HG03159 (cell line): Measurements from ENCODE around the gene CDK9.
"Not testable (repeated sequence)": the region's sequence is repeated elsewhere in the genome, so short reads cannot be mapped to it uniquely, and the experiment has no call there.

Source experiments
- ATAC-seq: cut with Tn5 transposase; IDR thresholded peaks from one replicate; pipeline ENCODE4 v1.9.1; 2021; ENCODE audit warnings: mild to moderate bottlenecking, moderate library complexity; ENCODE audit not compliant: unreplicated experiment

Gene CDK9

DNA sequence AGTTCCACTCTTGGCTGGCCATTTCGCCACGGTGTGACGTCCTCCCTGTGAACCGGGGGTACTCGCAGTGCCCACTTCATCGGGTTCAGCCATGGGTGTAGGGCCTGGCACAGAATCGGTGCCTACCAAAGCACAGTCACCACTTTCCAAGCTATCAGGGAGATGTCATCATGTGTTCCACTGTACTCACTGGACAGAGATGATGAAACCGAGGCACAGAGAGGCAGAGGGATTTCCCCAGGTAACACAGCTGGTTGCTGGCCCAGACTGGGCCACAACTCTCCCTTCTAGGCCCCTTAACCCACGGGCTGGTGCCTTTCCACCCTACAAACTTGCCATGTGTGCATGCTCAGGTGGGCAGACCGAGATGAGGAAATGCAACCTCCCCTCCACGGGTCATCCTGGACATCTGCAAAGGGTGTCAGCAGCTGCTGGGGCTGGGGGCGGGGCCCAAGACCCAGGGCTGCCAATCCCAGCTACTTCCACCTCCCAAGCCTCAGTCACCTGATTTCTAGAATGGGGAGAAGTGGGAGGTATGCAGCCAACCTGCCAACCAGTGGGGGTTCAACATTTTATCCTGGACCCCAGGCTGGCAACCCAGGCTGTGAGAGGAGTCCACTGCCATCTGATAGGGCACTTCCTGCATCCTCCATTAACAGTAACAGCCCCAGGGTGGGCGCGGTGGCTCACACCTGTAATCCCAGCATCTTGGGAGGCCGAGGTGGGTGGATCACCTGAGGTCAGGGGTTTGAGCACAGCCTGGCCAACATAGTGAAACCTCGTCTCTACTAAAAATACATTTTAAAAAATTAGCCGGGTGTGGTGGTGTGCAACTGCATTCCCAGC lies 6.5 kb upstream of the CDK9 start:
- ATAC-seq: peak; percentile 41

DNA sequence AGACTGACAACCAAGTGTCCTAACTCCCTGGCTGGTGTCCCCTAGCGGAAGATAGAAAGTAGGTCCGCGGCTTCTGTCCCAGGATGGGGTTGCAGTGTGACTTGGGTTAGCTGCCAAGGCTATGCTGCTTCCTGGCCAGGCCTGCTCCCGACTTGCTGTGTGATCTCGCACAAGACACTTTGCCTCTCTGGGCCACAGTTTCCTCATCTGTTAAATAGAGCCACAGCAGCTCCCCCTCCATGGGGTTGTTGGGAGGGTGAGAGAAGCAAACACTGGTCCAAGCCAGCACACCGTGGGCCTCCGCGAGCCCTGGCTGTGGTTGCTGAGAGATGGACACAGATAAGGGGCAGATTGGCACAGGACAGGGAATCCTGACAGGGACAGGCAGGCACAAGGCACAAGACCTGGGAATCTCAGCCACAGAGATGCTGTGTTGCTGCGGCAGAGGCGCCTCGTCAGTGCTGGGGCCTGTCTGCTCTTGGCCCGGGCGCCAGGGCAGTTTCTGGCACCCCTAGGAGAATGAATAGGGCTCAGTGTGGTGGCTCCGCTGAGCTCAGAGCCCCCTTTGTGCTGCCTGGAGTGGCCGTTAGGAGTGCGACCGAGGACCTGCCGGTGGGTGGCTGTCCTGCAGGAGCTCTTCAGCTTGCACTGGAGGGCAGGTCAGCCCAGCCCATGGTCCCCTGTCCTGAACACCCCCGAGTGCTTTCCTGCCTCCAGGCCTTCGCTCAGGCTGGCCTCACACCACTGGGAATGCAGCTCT lies 5.5 kb upstream of the CDK9 start:
- ATAC-seq: no peak

DNA sequence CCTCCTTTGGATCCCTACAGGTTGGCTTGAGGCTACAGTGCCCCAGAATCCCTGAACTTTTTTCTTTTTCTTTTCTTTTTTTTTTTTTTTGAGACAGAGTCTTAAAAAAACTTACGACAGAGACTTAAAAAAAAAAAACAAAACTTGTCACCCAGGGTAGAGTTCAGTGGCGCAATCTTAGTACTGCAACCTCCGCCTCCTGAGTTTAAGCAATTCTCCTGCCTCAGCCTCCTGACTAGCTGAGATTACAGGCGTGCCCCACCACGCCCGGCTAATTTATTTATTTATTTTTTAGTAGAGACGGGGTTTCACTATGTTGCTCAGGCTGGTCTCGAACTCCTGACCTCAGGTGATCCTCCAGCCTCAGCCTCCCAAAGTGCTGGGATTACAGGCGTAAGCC lies 4.9 kb upstream of the CDK9 start:
- not testable (repeated sequence) for ATAC-seq

DNA sequence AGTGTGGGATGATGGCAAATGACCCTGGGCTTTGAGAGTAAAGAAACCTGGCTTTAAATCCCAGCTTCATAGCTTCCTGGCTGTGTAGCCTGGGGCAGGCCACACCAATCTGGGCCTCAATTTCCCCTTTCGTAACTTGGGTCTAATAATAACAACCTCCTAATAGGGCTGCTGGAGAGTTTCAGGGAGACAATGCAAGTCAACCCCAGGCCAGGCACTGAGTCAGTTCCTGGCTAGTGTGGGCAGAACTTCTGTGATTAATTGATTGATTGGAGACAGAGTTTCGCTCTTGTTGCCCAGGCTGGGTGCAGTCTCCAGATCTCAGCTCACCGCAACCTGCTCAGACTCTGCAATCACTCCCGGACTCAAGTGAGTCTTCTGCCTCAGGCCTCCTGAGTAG lies 4.0 kb upstream of the CDK9 start:
- no peak for ATAC-seq

DNA sequence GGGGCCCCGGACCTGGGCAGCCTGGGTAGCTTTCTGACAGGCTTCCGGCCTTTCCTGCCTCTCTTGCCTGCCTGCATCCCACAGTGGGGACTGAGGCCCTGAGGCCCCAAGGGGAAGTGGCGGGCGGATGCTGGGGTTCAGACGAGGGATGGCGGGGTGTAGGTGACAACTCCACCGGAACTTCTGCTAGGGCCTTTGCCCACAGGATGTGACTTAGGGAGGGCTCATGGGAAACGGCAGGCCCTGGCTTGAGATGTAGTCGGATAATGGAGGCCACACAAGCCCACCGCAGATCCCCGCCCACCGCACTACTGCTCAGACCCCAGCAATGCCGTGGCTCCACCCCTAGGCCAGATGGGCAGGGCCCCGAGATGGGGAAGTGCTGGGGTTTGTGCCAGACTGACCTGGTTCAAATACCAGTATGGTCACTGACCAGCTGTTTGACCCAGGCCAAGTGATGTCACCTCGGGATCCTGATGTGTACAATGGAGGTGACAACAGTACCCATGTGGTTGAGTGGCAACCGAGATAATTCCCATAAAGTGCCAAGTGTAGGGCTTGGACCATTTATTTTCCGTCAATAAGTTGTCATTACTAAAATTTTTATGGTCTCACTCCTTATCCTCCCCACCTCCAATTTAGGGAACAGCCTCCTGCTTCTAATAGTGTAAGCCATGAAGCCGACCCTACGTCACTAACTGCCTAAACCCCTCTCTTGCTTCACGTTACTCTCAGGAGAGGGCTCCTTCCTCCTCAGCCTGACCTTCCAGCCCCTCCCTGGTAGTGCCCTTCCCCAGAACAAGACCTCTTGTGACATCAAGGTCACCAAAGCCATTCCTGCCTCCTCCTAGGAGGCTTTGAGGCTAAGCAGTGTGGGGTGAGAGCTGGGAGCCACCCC lies 2.5 kb upstream of the CDK9 start:
- no peak for ATAC-seq

DNA sequence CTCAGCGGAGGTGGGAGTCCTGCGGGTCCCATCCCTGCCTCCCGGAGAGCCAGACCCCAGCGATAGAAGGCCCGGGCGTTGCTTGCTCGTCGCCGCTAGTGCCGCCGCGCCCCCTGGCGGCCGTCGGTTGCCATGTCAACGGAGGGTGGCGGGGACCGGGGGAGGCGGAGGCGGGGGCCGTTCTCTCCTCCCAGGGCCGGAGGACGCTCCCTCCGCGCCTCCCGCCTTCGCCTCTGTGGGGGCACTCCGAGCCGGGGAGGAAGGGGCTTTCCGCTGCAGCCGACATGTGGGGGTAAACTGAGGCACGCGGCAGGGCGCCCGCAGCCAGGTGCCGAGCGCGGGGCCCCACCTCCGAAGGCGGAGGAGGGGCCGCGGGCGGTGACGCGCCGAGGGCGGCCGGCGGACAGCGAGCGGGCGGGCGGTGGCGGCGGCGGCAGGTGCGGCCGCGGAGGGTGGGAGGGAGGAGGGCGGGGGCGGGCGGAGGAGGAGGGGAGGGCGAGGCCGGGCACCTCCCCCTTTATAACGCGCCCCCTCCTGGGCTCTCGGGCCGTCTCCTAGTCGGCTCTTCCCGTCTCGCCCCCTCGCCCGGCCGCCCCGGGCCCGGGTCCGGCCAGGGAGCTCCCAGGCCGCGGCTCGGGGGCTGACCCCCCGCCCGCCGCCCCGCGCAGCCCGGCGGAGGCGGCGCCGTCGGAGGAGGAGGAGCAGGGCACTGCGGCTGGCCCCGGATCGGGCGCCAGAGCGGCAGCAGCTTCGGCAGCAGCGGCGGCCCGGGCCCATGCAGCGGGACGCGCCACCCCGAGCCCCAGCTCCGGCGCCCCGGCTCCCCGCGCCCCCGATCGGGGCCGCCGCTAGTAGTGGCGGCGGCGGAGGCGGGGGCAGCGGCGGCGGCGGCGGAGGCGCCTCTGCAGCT lies 556 bp upstream of the CDK9 start:
- ATAC-seq: peak; percentile 34

DNA sequence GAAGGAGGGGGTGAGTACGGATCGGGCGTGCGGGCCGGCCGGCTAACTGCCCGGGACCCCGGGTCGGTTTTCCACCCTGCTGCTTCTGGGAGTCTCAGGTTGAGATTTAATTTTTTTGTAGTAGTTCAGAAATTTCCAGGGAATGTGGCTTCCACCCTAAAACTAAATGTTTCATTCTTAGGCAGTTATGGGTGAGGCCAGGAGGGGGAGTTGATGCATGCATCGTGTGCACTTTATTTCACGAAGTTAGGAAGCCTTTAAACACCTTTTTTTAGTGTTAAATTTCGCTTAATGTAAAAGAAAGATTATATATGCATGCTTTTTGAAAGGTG lies 905 bp downstream of the CDK9 start:
- no peak for ATAC-seq

DNA sequence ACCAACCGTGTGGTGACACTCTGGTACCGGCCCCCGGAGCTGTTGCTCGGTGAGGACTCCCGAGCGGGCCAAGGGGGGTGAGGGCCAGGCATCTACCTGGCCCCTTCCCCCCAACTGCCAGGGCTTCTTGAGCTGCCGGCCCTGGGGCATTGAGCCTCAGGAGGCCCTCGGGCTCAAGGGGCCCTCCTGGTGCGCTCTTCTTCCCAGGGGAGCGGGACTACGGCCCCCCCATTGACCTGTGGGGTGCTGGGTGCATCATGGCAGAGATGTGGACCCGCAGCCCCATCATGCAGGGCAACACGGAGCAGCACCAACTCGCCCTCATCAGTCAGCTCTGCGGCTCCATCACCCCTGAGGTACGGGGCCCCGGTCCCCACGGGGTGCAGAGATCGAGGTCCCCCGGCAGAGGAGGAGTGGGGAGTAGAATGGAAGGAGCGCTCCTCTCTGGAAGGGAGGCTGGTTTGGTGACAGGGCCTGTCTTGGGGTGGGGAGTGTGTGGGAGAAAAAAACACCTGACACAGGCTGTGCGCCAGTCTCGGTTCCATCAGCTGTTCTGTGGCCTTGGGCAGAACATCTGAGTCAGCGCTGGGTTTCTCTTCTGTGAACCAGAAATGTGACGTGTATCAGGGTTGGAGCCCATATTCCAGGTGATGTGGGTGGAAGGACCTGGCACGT lies 2.6 kb downstream of the CDK9 start:
- ATAC-seq: no peak

DNA sequence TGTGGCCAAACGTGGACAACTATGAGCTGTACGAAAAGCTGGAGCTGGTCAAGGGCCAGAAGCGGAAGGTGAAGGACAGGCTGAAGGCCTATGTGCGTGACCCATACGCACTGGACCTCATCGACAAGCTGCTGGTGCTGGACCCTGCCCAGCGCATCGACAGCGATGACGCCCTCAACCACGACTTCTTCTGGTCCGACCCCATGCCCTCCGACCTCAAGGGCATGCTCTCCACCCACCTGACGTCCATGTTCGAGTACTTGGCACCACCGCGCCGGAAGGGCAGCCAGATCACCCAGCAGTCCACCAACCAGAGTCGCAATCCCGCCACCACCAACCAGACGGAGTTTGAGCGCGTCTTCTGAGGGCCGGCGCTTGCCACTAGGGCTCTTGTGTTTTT lies 3.3 kb downstream of the CDK9 start:
- ATAC-seq: no peak

DNA sequence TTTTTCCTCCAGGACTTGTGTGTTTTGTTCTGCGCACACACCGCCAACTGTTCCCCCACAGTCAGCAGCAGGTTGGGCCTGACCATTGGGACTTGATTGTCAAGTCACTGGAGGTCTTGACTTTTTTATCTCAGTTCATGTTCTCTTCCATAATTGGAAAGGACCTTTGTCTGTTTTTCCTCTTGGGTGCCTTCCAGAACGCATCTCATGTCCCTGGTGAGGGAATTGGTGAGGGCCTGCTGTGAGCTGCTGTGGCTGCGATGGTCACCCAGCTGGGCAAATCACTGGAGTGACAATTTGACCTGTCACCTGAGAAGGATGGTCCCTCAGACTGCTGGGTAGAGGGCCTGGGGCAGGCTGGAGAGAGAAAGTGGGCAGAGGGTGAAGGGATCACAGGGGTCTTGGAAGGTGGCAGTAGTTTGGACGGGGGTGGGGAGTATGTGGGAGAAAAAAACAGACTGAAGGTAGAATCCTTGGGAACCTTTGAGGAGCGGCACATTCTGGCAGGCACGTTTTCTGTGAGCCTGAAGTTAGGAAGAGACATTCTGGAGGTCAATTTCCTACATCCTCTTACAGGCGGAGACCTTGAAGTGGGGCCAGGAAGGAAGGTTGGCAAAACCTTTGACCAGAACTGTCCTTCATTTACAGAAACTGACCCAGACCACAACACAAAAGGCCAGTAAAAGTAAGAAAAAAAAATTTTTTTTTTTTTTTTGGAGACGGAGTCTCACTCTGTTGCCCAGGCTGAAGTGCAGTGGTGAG lies 4.4 kb downstream of the CDK9 start:
- ATAC-seq: no peak

DNA sequence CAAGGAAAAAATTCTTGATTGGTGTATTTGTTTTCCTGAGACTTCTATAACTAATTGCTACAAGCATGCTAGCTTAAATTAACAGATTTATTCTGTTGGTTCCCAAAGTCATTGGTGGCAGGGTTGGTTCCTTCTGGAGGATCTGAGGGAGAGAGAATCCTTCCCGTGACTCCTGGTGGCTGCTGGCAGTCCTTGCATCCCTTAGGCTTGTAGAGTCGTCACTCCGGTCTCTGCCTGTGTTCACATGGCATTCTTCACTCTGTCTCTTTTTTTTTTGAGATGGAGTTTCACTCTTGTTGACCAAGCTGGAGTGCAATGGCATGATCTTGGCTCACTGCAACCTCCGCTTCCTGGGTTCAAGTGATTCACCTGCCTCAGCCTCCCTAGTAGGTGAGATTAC lies 5.3 kb downstream of the CDK9 start:
- ATAC-seq: no peak

DNA sequence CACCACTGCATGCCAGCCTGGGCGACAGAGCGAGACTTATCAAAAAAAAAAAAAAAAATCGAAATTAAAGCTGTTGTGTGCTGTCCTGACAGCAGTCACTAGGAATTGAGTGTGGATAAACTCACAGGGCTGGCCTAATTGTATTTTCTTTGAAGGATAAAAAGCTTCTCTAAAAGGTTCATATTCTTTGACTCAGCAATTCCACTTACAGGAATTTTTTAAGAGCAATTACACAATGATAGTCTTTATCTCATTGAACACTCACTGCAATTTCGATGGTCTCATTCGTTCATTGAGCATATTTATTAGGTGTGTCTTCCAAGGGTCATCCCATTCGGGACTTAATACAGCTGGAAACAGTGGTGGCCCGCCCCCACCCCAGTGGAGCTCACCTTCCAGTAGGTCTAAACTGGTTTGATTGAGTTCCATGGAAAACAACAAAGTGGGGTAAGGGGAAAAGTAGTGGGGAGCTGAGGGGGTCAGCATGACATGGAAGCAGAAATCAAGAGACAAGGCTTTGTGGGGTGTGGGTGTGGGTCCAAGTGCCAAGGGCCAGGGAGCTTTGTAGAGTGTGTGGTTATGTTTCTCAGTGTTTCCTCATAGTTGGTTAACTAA lies 6.7 kb downstream of the CDK9 start:
- no peak for ATAC-seq

DNA sequence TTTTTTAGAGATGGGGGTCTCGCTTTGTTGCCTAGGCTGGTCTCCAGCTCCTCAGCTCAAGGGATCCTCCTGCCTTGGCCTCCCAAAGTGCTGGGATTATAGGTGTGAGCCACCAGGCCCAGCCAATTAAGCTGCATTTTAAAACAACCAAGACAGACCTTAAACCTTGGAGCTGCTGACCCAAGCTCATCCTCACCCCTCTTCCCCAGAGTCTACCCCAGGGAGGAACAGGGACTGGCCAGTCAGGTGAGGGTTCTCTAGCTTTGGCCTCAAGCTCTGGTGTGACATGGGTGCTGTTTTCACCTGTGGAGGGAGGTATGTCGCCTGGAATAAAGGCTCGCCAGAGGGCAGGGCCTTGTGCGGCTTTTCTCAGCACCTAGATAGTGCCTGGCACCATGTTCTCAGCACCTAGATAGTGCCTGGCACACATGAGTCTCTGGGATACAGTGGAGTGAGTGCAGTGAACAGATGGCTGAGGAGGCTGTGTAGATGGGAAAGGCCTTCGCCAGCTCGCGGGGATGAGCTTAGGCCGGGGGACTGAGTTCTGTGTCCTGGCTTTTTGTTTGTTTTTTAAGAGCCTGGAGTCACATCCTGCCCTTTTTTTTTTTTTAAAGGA lies 7.4 kb downstream of the CDK9 start:
- ATAC-seq: no peak

DNA sequence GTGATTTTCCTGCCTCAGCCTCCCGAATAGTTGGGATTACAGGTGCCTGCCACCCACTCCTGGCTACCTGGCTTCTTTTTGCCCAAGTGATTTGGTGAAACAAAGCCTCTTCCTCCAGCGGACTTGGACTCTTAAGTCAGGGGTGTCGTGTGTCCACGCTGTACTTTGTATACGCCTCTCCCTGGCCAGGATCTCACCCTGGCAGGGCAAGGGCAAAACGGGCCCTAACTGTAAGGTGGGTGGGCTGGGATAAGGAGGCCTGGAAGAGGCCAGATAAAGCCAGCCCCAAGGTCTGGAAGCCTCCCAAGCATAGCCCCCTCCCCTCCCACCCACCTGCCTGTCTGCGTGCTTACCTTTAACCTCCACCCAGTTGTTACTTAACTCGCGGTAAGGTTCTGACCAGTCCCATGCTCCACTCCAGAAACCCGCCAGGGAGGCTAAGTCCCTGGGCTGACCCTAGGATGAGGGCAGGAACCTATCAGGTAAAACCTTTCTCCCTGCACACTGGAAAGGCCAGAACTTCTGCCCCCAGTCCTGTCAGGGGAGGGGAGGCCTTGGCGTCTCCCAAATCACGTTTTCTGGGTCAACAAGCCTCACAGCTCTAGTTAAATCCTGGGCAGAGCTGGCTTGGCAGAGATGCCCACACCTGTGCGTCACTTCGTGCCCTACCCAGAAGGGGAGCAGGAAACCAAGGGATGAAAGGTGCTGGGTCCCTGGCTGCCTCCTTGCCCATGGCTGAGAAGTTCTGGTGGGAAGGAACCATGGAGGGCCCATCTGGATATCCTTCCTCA lies 8.4 kb downstream of the CDK9 start:
- no peak for ATAC-seq

DNA sequence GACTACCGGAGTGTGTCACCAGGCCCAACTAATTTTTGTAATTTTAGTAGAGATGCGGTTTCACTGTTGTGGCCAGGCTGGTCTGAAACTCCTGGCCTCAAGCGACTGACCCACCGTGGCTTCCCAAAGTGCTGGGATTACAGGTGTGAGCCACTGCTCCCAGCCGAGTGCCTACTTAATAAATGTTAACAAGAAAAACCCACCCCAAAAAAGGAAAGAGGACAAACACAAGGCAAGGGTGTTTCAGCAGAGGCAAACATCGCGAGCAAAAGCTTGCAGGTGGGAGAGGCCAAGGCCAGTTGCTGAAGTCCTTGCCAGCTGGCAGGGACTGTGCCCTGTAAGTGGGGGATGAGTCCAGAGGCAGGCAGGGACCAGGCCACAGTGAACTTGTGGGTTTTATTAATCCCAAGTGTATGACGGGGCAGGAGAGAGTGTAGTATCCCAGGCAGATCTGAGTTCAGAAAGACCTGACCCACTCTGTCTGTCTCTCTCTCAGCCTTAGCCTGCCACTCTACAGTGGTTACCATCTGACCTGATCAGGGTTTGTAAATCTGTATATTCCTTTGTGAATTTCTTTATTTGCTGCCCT lies 10.5 kb downstream of the CDK9 start:
- ATAC-seq: no peak

DNA sequence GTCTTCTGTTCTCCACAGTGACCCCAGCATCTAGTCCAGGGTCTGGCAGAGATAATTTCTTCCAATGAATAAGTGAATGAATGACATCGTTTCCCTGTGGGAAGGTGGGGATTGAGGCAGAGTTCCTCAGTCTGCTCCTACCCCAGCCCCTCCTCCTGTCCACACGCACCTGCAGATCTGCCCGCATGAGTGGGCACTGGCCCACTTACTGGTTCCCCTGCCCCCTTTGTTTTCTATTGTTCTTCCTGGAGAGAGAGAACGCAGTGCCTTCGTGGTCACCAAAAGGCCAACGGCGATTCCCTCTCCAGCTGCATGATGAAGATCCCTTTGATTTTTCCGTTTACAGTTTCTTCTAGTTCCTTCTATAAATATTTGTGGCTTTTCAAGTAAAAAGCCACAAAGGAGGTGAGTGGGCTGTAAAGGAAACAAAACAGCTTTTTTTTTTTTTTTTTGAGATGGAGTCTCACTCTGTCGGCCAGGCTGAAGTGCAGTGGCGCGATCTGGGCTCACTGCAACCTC lies 11.1 kb downstream of the CDK9 start:
- no peak for ATAC-seq
